Tibial artery (tissue), 4 donors: Measurements from ENCODE around the gene YPEL1.
A peak's percentile ranks its signal among the peaks of the same experiment; 100 is the strongest.

Experiments
- DNase-seq, 2 donors: peaks; one replicate each; pipeline ENCODE4 v3.0.0-alpha.2; 2019
- H3K27ac ChIP-seq, 2 donors: fragments of 200-600 bp; sonication (generic) in 1 of 2; 1 replicate in 1 of 2; 2 replicates in 1 of 2; pipeline ENCODE4 v1.5.1; 2018 to 2019; ENCODE audit warnings: mild to moderate bottlenecking in 1 of 2
- H3K27me3 ChIP-seq, 2 donors: fragments of 200-600 bp; sonication (generic) in 1 of 2; one replicate each; pipeline versions ENCODE4 v1.5.1 to v1.6.0; 2016 to 2019
- H3K36me3 ChIP-seq, 3 donors: fragments of 200-600 bp; sonication (generic) in 2 of 3; one replicate each; pipeline ENCODE4 v1.5.1; 2016 to 2019; ENCODE audit warnings: mild to moderate bottlenecking in 2 of 3
- H3K4me1 ChIP-seq, 4 donors: fragments of 200-600 bp; sonication (generic) in 2 of 4; 1 replicate in 3 of 4; 2 replicates in 1 of 4; pipeline ENCODE4 v1.5.1; 2016 to 2019
- H3K4me3 ChIP-seq, 2 donors: fragments of 200-600 bp; sonication (generic) in 1 of 2; 1 replicate in 1 of 2; 2 replicates in 1 of 2; pipeline ENCODE4 v1.5.1; 2018 to 2019; ENCODE audit warnings: mild to moderate bottlenecking in 2 of 2
- H3K9me3 ChIP-seq, 3 donors: fragments of 200-600 bp; sonication (generic) in 1 of 3; one replicate each; pipeline ENCODE4 v1.5.1; 2016 to 2019
- intact Hi-C: fragments of 100-400 bp; cut with DNase I; formaldehyde crosslinking; loops from one replicate; pipeline ENCODE4 v1.15.0; 2023; ENCODE audit warnings: low total_unique reads
- TF ChIP-seq, protein P1 (sequence below), 2 experiments: fragments of 200-600 bp in 1 of 2; fragments of 450-650 bp in 1 of 2; IDR thresholded peaks; one replicate each; pipeline ENCODE4 v1.5.1; 2017 to 2019; ENCODE audit warnings: antibody characterized with exemption in 2 of 2, mild to moderate bottlenecking in 1 of 2, moderate library complexity in 1 of 2

YPEL1 gene

GRCh38 chr22:21702700-21703683, 32.6 kb downstream of the YPEL1 start:
- Histone ChIP-seq H3K27me3 (no peaks in the 10 kb centered on the region), H3K9me3 (no peaks in the 10 kb centered on the region), H3K4me3 (no peak overlapping the region), H3K36me3 (peaks cover 7 to 52% (median 16%) of the 10 kb centered on the region in 3 donors), H3K4me1 (peaks cover 0 to 14% (median 12%) of the 10 kb centered on the region in 4 donors), H3K27ac (no peak overlapping the region)
- intact Hi-C loops = no loop called here
- TF ChIP-seq, protein P1, sequence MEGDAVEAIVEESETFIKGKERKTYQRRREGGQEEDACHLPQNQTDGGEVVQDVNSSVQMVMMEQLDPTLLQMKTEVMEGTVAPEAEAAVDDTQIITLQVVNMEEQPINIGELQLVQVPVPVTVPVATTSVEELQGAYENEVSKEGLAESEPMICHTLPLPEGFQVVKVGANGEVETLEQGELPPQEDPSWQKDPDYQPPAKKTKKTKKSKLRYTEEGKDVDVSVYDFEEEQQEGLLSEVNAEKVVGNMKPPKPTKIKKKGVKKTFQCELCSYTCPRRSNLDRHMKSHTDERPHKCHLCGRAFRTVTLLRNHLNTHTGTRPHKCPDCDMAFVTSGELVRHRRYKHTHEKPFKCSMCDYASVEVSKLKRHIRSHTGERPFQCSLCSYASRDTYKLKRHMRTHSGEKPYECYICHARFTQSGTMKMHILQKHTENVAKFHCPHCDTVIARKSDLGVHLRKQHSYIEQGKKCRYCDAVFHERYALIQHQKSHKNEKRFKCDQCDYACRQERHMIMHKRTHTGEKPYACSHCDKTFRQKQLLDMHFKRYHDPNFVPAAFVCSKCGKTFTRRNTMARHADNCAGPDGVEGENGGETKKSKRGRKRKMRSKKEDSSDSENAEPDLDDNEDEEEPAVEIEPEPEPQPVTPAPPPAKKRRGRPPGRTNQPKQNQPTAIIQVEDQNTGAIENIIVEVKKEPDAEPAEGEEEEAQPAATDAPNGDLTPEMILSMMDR (IDR thresholded peaks at IDR 0.05) = no peak
- DNase-seq = no peak

- Histone ChIP-seq H3K4me3 (no peak overlapping the region), H3K27ac (no peak overlapping the region), H3K36me3 (peaks cover 7 to 54% (median 21%) of the 10 kb centered on the region in 3 donors), H3K4me1 (peaks cover 0 to 23% (median 12%) of the 10 kb centered on the region in 4 donors), H3K9me3 (no peaks in the 10 kb centered on the region), H3K27me3 (no peaks in the 10 kb centered on the region)
- intact Hi-C loops = no loop called here
- DNase-seq = no peak
- TF ChIP-seq, protein P1 (IDR thresholded peaks at IDR 0.05) = no peak
These were observed 33.5 kb downstream of the YPEL1 start for GRCh38 chr22:21702094-21702493.

DNA sequence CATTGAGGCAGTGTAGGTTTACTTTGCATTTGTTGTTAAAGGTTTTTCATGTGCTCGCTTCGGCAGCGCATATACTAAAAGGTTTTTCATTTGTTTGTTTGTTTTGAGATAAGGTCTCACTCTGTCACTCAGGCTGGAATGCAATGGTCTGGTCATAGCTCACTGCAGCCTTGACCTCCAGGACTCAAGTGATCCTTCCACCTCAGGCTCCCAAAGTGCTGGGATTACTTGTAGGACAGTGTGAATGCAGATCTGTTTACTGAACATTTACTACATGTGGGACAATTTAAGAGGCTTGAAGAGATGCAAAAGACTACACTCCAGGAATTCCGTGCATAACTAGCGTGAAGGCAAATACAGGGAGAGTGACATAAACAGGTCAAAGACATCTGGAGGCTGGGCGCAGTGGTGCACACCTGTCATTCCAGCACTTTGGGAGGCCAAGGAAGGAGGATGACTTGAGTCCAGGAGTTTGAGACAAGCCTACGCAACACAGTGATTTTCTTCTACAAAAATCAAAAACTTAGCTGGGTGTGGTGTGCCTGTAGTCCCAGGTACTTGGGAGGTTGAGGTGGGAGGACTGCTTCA, 34.1 kb downstream of the YPEL1 start:
- TF ChIP-seq, protein P1 (IDR thresholded peaks at IDR 0.05) = no peak
- intact Hi-C loops = no loop called here
- peaks cover 0 to 25% (median 12%) of the 10 kb centered on the region in 4 donors for H3K4me1 ChIP-seq
- no peaks in the 10 kb centered on the region for H3K27me3 ChIP-seq
- H3K36me3 ChIP-seq = peaks cover 12 to 60% (median 27%) of the 10 kb centered on the region in 3 donors
- no peak for DNase-seq
- no peaks in the 10 kb centered on the region for H3K9me3 ChIP-seq
- no peak overlapping the region for H3K4me3 ChIP-seq
- H3K27ac ChIP-seq = no peak overlapping the region

GRCh38 chr22:21700822-21701221, 34.8 kb downstream of the YPEL1 start:
- Histone ChIP-seq H3K27ac (no peak overlapping the region), H3K27me3 (no peaks in the 10 kb centered on the region), H3K4me3 (no peak overlapping the region), H3K9me3 (no peaks in the 10 kb centered on the region), H3K36me3 (peaks cover 18 to 67% (median 34%) of the 10 kb centered on the region in 3 donors), H3K4me1 (peaks cover 0 to 25% (median 12%) of the 10 kb centered on the region in 4 donors)
- no peak for DNase-seq
- TF ChIP-seq, protein P1 (IDR thresholded peaks at IDR 0.05) = no peak
- intact Hi-C loops = no loop called here

- peaks cover 0 to 25% (median 12%) of the 10 kb centered on the region in 4 donors for H3K4me1 ChIP-seq
- H3K9me3 ChIP-seq = no peaks in the 10 kb centered on the region
- no peak for DNase-seq
- intact Hi-C loops = no loop called here
- peaks cover 28 to 79% (median 45%) of the 10 kb centered on the region in 3 donors for H3K36me3 ChIP-seq
- H3K27me3 ChIP-seq = no peaks in the 10 kb centered on the region
- peak overlapping the region; percentile 62 to 70 for H3K27ac ChIP-seq
- TF ChIP-seq, protein P1 (IDR thresholded peaks at IDR 0.05) = no peak
- H3K4me3 ChIP-seq = no peak overlapping the region
These were observed 36.0 kb downstream of the YPEL1 start for GRCh38 chr22:21699643-21700042.
